ENCODE measurements around the gene MAP1S.
"Not testable (repeated sequence)": the region's sequence is repeated elsewhere in the genome, so short reads cannot be mapped to it uniquely, and the experiment has no call there.

Gene MAP1S

GRCh38 chr19:17772172-17772571 is 52.9 kb downstream of the MAP1S start:
- H3K36me3 ChIP-seq = no peaks in the 10 kb centered on the region
- TF ChIP-seq, protein P1, sequence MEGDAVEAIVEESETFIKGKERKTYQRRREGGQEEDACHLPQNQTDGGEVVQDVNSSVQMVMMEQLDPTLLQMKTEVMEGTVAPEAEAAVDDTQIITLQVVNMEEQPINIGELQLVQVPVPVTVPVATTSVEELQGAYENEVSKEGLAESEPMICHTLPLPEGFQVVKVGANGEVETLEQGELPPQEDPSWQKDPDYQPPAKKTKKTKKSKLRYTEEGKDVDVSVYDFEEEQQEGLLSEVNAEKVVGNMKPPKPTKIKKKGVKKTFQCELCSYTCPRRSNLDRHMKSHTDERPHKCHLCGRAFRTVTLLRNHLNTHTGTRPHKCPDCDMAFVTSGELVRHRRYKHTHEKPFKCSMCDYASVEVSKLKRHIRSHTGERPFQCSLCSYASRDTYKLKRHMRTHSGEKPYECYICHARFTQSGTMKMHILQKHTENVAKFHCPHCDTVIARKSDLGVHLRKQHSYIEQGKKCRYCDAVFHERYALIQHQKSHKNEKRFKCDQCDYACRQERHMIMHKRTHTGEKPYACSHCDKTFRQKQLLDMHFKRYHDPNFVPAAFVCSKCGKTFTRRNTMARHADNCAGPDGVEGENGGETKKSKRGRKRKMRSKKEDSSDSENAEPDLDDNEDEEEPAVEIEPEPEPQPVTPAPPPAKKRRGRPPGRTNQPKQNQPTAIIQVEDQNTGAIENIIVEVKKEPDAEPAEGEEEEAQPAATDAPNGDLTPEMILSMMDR (IDR thresholded peaks at IDR 0.05; ENCODE audit: low read depth, low read length) = no peak
- no peak for DNase-seq
- peaks cover 3% of the 10 kb centered on the region; the same call in 1 of the 2 replicates for H3K4me1 ChIP-seq
- H3K27me3 ChIP-seq = no peaks in the 10 kb centered on the region
- no peaks in the 10 kb centered on the region for H3K9me3 ChIP-seq
- H3K4me3 ChIP-seq (ENCODE audit: low read depth, low read length) = no peak overlapping the region

DNA sequence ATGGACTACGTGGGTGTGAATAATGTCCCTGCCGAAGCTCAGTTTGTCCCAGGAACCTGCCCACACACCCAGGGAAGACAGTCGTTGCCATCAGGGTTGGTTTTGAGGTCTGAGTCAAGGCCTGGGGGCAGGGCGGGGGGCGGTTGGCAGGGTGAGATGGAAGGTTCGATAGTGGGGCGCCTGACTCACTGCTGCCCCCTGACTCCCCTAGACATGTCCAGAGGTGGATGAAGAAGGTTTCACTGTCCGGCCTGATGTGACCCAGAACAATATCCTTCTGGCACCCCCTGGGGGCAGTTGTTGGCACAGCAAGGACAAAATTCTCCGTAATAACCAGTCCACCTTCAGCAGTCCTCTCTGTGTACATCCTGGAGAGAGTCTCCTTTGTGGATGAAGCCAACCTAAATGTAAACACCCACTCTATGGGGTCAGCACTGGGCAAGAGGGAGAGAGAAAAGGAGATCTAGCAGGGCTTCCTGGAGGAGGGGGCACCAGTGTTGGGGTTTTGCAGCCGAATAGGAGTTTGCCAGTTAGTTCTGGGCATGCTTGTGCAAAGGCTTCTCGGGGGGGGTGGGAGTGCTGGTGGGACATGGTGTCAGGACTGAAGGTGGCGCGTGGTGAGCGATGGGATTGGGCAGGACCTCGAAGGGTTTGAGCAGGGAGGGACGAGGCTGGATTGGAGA is 56.1 kb downstream of the MAP1S start:
- TF ChIP-seq, protein P1 (IDR thresholded peaks at IDR 0.05; ENCODE audit: low read depth, low read length) = peak; percentile 90
- Histone ChIP-seq H3K9me3 (no peaks in the 10 kb centered on the region), H3K36me3 (no peaks in the 10 kb centered on the region), H3K4me1 (peaks cover 3% of the 10 kb centered on the region; the same call in 1 of the 2 replicates), H3K27me3 (no peaks in the 10 kb centered on the region), H3K4me3 (ENCODE audit: low read depth, low read length) (no peak overlapping the region)
- DNase-seq = peak; percentile 80

DNA sequence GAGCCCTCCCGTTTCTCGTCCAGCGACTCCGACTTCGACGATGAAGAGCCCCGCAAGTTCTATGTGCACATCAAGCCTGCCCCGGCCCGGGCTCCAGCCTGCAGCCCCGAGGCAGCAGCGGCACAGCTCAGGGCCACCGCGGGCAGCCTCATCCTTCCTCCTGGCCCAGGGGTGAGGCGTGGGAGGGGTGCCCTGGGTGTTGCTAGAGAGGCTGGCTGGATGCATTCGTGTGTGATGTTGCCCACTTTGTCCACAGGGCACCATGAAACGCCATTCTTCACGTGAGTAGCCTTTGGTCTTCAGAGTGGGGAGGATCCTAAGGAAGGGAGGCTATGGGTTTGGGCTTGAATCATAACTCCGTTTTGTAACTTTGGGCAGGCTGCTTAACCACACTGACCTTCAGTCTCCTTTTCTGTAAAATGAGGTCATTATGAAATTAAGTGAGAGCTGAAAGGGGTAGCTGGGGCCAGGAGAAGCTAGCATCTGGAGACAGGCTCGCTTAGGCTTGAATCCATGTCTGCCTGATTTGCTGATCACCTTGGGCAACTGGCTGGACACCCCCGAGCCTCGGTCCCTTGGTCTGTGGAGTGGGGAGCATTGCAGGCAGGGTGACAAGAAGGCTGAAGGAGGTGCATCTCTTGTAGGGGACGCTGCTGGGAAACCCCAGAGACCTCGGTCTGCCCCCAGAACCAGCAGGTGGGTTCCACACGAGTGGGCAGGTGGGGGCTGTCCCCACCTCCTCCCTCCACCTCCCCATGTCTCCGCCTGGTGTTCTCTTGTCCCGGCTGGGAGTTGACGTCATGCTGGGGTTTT is 56.9 kb downstream of the MAP1S start:
- H3K4me1 ChIP-seq = peaks cover 3% of the 10 kb centered on the region; the same call in 1 of the 2 replicates
- no peak for DNase-seq
- no peaks in the 10 kb centered on the region for H3K9me3 ChIP-seq
- no peaks in the 10 kb centered on the region for H3K27me3 ChIP-seq
- no peak overlapping the region for H3K4me3 ChIP-seq (ENCODE audit: low read depth, low read length)
- no peaks in the 10 kb centered on the region for H3K36me3 ChIP-seq
- TF ChIP-seq, protein P1 (IDR thresholded peaks at IDR 0.05; ENCODE audit: low read depth, low read length) = no peak

GRCh38 chr19:17777840-17778239 is 58.6 kb downstream of the MAP1S start:
- not testable (repeated sequence) for DNase-seq; H3K27me3 ChIP-seq; H3K4me1 ChIP-seq; H3K4me3 ChIP-seq (ENCODE audit: low read depth, low read length); H3K36me3 ChIP-seq; H3K9me3 ChIP-seq

DNA sequence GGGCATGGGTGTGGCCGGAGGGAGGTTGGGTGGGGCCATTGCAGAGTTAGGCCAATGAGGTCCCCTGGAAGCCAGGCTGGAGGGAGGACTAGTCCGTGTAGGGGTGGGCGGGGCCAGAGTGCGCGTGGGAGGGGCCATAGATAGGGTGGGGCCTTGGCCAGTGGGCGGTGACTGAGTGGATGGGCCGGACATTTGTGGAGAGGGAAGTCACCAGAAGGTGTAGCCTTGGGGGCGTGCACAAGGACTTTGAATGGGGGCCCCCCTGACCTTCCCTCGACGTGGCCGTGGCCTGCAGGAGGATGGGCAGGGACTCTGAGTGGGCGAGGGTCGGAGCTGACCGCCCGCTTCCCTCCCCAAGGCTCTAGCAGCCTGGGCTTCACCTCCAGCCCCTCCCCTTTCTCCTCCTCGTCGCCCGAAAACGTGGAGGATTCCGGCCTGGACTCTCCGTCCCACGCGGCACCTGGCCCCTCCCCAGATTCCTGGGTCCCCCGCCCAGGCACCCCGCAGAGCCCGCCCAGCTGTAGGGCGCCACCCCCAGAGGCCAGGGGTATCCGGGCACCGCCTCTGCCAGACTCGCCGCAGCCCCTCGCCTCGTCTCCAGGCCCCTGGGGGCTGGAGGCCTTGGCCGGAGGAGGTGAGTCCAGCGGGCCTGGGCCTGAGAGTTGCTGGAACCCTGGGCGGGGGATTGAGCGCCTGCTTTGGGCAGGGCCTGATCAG is 59.1 kb downstream of the MAP1S start:
- DNase-seq = peak; percentile 85
- Histone ChIP-seq H3K4me3 (ENCODE audit: low read depth, low read length) (no peak overlapping the region), H3K27me3 (no peaks in the 10 kb centered on the region), H3K4me1 (peaks cover 3% of the 10 kb centered on the region; the same call in 1 of the 2 replicates), H3K36me3 (no peaks in the 10 kb centered on the region), H3K9me3 (no peaks in the 10 kb centered on the region)
- TF ChIP-seq, protein P1 (IDR thresholded peaks at IDR 0.05; ENCODE audit: low read depth, low read length) = no peak

Data from BE2C (cell line).